H1 (cell line): ENCODE results near the gene MBD3L2. TPM values are rescaled to one million over a fixed set of nuclear protein-coding genes. Genes with fewer than 3 reads are reported as not detected.

Experiments used
- BRCA1 ChIP-seq: IDR thresholded peaks from 2 replicates; pipeline ENCODE4 v1.6.1; 2012; ENCODE audit warnings: low read depth, low read length, improper control_type of control experiment
- CBX5 ChIP-seq: fragments of 300-800, 300-1000 bp; sonication (generic); IDR thresholded peaks from 2 replicates; pipeline ENCODE4 v1.7.1; 2016; ENCODE audit warnings: antibody characterized with exemption, low read length, low read depth
- CHD7 ChIP-seq: fragments of 300-600 bp; sonication (generic); IDR thresholded peaks from 2 replicates; pipeline ENCODE4 v1.7.1; 2012; ENCODE audit warnings: low read length, moderate library complexity, mild to moderate bottlenecking, inconsistent platforms; ENCODE audit not compliant: insufficient replicate concordance
- CTBP2 ChIP-seq: IDR thresholded peaks from 2 replicates; pipeline ENCODE4 v1.7.0; 2011; ENCODE audit warnings: borderline replicate concordance, mild to moderate bottlenecking, moderate library complexity, mixed read lengths, low read length; ENCODE audit not compliant: insufficient read depth, insufficient read length
- GTF2F1 ChIP-seq: IDR thresholded peaks from 2 replicates; pipeline ENCODE4 v1.6.1; 2012; ENCODE audit warnings: low read depth, low read length, improper control_type of control experiment, borderline replicate concordance
- NRF1 ChIP-seq: IDR thresholded peaks from 2 replicates; pipeline ENCODE4 v1.6.1; 2011; ENCODE audit warnings: mild to moderate bottlenecking, low read depth, low read length, improper control_type of control experiment
- RFX5 ChIP-seq: IDR thresholded peaks from 2 replicates; pipeline ENCODE4 v1.6.1; 2011; ENCODE audit warnings: low read depth, low read length, improper control_type of control experiment, borderline replicate concordance
- polyA plus RNA-seq, 7 experiments: library from polyadenylated mRNA; depleted of rRNA in 3 of 7; stranded (reverse) in 5 of 7; unstranded in 2 of 7; fragments of >200 nt in 5 of 7; fragments of 200-250 nt in 2 of 7; gene quantifications; 1 replicate in 5 of 7; 2 replicates in 1 of 7; 4 replicates in 1 of 7; pipeline versions ENCODE4 v1.2.1 to v1.2.3, GENCODE V29; 2011 to 2013; ENCODE audit warnings: missing spikeins in 2 of 7, mixed read lengths in 2 of 7
- total RNA-seq: library from RNA; stranded (reverse); fragmentation: NEBNext Ultra II Directional; extraction: Animal tissue kit (Norgen Biotek cat#: 25700); gene quantifications from 2 replicates; pipeline ENCODE4 v1.2.1, GENCODE V29; 2021

MBD3L2 gene
- total and polyA plus RNA-seq, 2 of the 8 experiments (the other 6 are each of a cell fraction or from before 2014, with no cell fraction given), result not detected

- TF ChIP-seq CHD7, result no peak
- TF ChIP-seq GTF2F1, result no peak
- TF ChIP-seq BRCA1, result no peak
- no peak for TF ChIP-seq RFX5
- no peak for TF ChIP-seq CTBP2
- no peak for TF ChIP-seq CBX5
- TF ChIP-seq NRF1, result no peak
These were observed 49.0 kb downstream of the MBD3L2 start (continued) for GRCh38 chr19:7098096-7098495.
